Kidney epithelial cell (primary cell): ENCODE results near the gene XRRA1. TPM values are rescaled to one million over a fixed set of nuclear protein-coding genes. Genes with fewer than 3 reads are reported as not detected.

ENCODE experiments used
- DNase-seq: peaks from one replicate; pipeline ENCODE4 v3.0.0-alpha.2; 2010; ENCODE audit warnings: low read depth
- H3K27me3 ChIP-seq: 2 replicates; pipeline ENCODE4 v1.6.0; 2011; ENCODE audit warnings: low read length; ENCODE audit not compliant: control insufficient read depth, insufficient read depth
- H3K36me3 ChIP-seq: 2 replicates; pipeline ENCODE4 v1.5.1; 2011; ENCODE audit warnings: low read length; ENCODE audit not compliant: control insufficient read depth, insufficient read depth
- H3K4me3 ChIP-seq: 2 replicates; pipeline ENCODE4 v1.5.1; 2011; ENCODE audit warnings: low read depth, mild to moderate bottlenecking, control low read depth, low read length
- total RNA-seq: library from RNA; depleted of rRNA; stranded (reverse); fragments of >200 nt; gene quantifications from 2 replicates; pipeline ENCODE4 v1.2.3, GENCODE V29; 2015
- TF ChIP-seq, protein P1 (sequence below): IDR thresholded peaks from 2 replicates; pipeline ENCODE4 v1.5.1; 2011; ENCODE audit warnings: mild to moderate bottlenecking, moderate library complexity, low read length, control low read depth, inconsistent platforms; ENCODE audit not compliant: insufficient read depth, poor library complexity, severe bottlenecking

The XRRA1 gene
- total RNA-seq, 1 donor from 2014 or later = 3.2 TPM

GRCh38 chr11:74927496-74927895 is 21.4 kb downstream of the XRRA1 start:
- TF ChIP-seq, protein P1, sequence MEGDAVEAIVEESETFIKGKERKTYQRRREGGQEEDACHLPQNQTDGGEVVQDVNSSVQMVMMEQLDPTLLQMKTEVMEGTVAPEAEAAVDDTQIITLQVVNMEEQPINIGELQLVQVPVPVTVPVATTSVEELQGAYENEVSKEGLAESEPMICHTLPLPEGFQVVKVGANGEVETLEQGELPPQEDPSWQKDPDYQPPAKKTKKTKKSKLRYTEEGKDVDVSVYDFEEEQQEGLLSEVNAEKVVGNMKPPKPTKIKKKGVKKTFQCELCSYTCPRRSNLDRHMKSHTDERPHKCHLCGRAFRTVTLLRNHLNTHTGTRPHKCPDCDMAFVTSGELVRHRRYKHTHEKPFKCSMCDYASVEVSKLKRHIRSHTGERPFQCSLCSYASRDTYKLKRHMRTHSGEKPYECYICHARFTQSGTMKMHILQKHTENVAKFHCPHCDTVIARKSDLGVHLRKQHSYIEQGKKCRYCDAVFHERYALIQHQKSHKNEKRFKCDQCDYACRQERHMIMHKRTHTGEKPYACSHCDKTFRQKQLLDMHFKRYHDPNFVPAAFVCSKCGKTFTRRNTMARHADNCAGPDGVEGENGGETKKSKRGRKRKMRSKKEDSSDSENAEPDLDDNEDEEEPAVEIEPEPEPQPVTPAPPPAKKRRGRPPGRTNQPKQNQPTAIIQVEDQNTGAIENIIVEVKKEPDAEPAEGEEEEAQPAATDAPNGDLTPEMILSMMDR = no peak

DNA sequence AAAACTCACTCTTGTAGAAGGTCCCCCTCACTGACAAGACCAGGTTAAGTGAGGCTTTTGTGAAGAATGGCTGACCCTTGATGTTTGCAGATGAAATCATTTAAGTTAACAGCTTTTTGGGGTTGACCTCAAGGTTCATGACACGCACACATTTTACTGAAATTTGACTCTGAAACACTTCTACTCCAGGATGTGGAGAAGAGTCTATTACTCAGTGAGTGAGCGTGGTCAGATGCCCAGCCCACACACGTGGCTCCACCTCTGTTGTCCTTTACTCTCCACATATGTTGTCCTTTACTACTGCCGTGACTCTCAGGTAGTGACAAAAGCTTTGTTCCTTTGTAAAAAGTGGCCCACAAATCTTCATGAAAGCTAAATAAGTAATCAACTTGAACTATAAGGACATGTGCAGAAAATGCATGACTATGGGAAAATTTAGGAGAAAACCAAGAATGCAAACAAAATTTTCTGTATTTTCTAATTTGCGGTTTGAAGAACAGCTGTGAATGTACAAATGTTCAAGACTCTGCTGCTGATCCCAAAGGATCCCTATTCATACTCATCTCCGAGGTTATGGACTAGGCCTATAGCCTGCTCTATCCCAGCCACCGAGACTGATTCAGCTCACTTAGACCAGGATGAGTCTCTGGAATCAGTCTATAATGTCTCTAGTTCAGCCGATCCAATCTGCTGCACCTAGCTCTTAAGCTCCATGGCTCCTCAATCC is 22.4 kb downstream of the XRRA1 start:
- H3K36me3 ChIP-seq = no peaks in the 10 kb centered on the region
- no peak overlapping the region for H3K4me3 ChIP-seq
- H3K27me3 ChIP-seq = no peaks in the 10 kb centered on the region
- TF ChIP-seq, protein P1 = no peak
- no peak for DNase-seq

More at GRCh38 chr11:74927496-74927895, 21.4 kb downstream of the XRRA1 start:
- no peaks in the 10 kb centered on the region for H3K27me3 ChIP-seq
- no peak overlapping the region for H3K4me3 ChIP-seq
- no peak for DNase-seq
- no peaks in the 10 kb centered on the region for H3K36me3 ChIP-seq

- H3K36me3 ChIP-seq = peaks cover 1% of the 10 kb centered on the region
- H3K4me3 ChIP-seq = no peak overlapping the region
- TF ChIP-seq, protein P1 = no peak
- DNase-seq = no peak
- H3K27me3 ChIP-seq = no peaks in the 10 kb centered on the region
These were observed 23.6 kb downstream of the XRRA1 start for GRCh38 chr11:74925281-74925680.

GRCh38 chr11:74923125-74923524 is 25.8 kb downstream of the XRRA1 start:
- Histone ChIP-seq H3K27me3 (no peaks in the 10 kb centered on the region), H3K36me3 (peaks cover 1% of the 10 kb centered on the region), H3K4me3 (no peak overlapping the region)
- no peak for DNase-seq
- TF ChIP-seq, protein P1 = no peak

DNA sequence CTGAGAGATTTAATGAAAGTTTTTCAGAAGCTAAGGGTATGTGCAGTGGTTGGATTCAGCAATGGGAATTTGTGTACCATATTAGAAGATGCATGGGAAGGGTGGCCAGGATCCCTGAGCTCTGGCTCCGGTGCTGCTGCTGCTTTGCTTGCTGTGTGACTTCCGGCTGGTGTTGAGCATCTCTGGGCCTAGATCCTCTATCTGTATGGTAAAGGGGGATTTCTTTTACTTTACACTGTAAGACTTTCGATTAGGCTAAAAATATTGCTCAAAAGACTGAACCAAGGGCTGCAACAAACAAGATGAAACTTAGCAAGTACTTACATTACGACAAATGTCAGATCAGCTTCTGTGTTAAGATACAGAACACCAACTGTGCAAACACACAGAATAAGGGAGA is 39.1 kb downstream of the XRRA1 start:
- no peaks in the 10 kb centered on the region for H3K36me3 ChIP-seq
- TF ChIP-seq, protein P1 = no peak
- no peak for DNase-seq

DNA sequence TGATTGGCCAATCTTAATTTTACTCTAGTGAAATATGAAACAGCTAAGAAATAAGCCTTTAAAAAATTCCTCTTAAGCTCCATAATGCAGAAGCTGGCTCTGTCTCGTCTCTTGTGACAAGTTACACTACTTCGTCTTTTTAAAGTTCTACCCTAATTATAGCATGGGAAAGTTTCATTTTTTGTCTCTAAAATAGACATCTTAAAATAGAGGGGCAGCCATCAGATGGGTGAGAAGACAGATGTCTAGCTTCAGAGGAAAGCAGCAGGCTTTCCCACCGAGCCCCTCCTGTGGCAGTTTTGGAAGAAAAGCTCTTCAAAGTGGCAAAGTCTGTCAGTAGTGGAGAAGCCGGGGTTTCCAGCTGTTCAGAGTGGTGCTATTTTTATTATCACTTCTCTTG is 39.5 kb downstream of the XRRA1 start:
- no peaks in the 10 kb centered on the region for H3K27me3 ChIP-seq
- H3K36me3 ChIP-seq = no peaks in the 10 kb centered on the region
- H3K4me3 ChIP-seq = no peak overlapping the region
- no peak for DNase-seq
- TF ChIP-seq, protein P1 = no peak

More for the DNA sequence above, 39.1 kb downstream of the XRRA1 start:
- no peaks in the 10 kb centered on the region for H3K27me3 ChIP-seq
- H3K4me3 ChIP-seq = no peak overlapping the region
